HG03469 (cell line): ENCODE data around the gene ATXN3L.

Source experiments
- ATAC-seq: cut with Tn5 transposase; IDR thresholded peaks from one replicate; pipeline ENCODE4 v1.9.1; 2021; ENCODE audit warnings: mild to moderate bottlenecking, moderate library complexity, moderate number of reproducible peaks; ENCODE audit not compliant: unreplicated experiment

The ATXN3L gene

DNA sequence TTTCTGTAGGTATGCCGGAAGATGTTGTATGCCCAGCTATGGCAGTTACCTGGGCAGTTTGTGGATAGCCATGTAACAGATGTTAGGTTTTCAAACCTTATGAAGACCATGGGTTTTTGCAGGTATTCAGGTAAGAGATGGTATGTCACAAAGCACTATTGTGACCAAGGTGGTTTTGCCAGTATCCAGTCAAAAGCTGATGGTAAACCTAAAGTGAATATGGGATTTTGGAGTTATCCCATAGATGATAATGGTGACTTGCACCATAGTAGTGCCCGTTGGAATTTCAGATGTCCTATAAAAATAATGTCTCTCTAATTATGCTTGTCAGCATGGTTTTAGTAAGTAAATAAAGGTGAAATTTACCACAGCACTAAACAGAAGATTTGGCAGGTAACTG lies at the start of gene ATXN3L:
Gene ATXN3L (minus strand): TSS at position 101 of the 400 bp plus-strand sequence. CDS start 119 bp downstream, outside the sequence.
- ATAC-seq: no peak

- no peak for ATAC-seq
These were observed 49.6 kb upstream of the ATXN3L start for GRCh38 chrX:13369256-13370030.

GRCh38 chrX:13367950-13368349 lies 48.1 kb upstream of the ATXN3L start:
- no peak for ATAC-seq

- ATAC-seq: no peak
These were observed 46.8 kb upstream of the ATXN3L start for GRCh38 chrX:13366698-13367097.

DNA sequence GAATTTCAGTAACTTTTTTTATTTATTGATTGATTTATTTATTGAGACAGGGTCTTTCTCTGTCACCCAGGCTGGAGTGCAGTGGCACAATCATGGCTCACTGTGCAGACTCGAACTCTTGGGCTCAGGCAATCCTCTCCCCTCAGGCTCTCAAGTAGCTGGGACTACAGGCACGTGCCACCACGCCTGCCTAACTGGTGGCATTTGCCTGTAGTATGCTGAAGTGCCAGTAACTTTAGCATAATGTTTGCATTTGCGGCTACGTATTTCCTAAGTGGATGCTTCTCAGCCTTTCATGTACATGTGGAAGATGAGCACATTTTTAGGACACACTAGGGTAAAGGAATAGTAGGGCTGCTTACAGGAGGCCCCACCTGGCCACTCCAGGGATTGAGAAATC lies 45.3 kb upstream of the ATXN3L start:
- no peak for ATAC-seq

GRCh38 chrX:13364230-13364857 lies 44.5 kb upstream of the ATXN3L start:
- no peak for ATAC-seq

- no peak for ATAC-seq
These were observed 40.3 kb upstream of the ATXN3L start for GRCh38 chrX:13360146-13360545.

- ATAC-seq: no peak
These were observed 38.1 kb upstream of the ATXN3L start for GRCh38 chrX:13357925-13358324.

DNA sequence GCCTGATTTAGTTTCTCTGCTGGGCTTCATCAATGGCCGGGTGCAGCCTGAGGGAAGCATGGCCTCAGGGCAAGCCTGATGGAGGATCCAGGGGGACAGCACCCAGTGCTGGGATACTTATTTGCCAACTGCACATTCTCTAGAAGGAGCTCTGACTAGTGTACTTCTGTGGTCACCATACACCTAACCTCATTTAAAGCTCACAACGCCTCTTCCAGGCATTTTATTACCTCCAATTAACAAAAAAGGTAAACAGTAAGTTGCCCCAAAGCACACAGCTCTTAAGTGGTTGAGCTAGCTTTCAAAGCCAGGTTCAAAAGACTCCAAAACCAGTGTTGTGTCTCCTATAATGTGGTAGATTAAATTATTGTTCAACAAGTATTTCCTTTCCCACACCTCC lies 26.8 kb upstream of the ATXN3L start:
- ATAC-seq: no peak

- ATAC-seq: no peak
These were observed 25.6 kb upstream of the ATXN3L start for GRCh38 chrX:13345438-13345837.

- ATAC-seq: no peak
These were observed 25.2 kb upstream of the ATXN3L start for GRCh38 chrX:13345037-13345436.

DNA sequence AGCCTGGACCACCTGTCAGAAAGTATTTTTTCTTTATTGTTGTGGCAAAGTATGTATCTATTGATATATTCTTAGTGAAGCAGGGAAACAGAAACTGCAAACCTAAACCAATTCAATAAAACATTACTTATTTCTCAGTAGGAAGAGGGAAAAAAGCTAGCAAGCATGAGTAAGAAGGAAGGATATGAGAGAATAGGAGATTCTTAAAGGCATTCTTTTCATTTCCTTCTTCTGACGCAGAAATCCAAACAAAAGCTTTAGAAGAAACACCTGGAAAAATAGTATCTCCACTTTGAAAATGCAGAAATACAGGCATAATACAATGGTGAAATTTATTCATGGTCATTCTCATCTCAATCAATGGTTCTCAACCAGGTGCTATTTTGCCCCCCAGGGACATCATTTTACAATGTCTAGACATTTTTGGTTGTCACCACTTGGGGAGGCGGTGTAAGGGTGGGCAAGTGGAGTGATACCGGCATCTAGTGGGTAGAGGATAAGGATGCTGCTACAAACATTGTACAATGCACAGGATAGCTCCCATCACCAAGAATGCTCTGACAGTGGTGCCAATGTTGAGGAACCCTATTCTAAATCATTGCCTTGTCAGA lies 21.7 kb upstream of the ATXN3L start:
- no peak for ATAC-seq

DNA sequence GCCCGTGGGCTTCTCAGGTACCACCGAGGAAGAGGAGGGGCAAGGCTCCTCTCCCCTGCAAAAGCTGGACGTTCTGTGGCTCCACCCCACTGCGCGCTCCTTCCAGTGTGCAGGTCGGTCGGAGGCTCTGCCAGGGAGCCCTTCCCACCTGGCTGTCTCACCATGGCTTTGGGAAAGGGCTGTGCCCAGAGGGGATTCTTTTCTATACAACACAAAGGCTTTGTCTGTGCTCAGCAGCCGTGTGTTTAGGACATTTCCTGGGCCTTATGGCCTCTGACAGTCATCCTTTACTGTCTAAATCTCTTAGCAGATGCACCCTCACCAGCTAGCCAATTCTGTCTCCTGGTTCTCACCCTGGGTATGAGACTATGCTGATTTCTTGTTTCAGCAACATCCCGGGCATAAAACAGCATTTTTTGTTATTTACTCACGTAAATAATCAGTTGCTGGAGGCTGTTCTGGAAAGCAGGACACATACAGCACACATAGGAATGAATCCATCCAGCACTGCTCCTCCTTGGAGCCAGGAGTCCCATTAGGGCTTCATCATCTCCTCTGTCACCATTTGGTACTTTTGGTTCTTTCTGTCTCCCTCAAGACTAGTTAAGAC lies 20.4 kb upstream of the ATXN3L start:
- ATAC-seq: no peak

GRCh38 chrX:13339607-13340006 lies 19.8 kb upstream of the ATXN3L start:
- no peak for ATAC-seq

DNA sequence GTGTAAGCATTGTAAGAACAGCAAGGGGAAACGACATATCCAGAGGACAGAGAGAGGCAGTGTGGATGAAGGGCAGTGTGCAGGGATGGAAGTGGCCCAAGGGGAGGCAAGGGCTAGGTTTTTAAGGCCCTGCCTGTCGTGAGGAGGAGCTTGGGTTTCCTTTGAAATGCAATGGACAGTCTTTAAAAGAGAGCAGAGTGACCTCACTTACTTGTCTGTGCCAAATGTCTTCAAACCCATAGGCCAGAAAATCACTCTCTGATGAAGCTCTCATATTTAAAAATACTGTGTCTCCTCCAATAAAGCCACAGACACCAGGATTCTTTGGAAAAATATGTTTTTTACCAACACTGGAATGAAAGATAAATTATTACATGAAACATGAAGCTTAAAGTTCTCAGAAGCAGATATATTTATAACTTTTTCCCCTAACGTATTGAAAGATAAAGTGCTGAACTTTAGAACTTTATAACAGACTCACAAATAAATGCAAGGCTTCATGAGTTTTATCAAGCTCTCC lies 19.2 kb upstream of the ATXN3L start:
- no peak for ATAC-seq

DNA sequence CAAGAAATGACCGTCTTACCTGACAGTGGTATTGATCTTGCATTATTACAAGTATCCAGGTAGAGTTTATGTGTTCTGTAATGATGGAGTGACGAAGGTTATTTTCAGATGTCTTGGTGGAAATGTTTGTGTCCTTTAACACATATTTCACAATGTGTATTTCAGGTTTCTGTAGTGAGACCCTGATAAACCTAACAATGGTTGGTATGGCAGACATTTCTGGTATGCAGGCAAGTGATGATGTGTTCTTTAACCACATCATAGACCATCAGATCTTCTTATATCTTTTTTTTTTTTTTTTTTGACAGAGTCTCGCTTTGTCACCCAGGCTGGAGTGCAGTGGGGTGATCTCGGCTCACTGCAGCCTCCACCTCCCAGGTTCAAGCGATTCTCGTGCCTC lies 14.6 kb upstream of the ATXN3L start:
- ATAC-seq: no peak

- ATAC-seq: no peak
These were observed 10.6 kb upstream of the ATXN3L start for GRCh38 chrX:13330446-13330845.

DNA sequence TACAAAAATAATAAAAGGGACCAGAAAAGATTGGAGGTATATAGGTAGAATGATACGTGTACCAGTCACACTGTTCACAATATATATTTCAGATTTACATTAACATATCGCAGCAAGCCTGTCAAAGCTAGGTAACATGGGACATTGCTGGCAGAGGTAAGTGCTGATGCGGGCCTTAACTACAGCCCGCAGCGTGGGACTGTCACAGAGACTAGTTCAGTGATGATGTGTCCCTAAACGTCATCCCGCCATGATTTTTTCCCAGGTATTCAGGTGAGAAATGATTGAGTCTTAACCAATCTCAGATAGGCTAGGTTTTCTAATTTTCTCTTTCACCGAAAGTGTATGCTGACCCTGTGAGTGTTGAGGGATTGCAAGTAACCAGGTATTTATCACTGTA lies 7.8 kb upstream of the ATXN3L start:
- ATAC-seq: no peak

- ATAC-seq: no peak
These were observed 3.4 kb upstream of the ATXN3L start for GRCh38 chrX:13323241-13323640.

DNA sequence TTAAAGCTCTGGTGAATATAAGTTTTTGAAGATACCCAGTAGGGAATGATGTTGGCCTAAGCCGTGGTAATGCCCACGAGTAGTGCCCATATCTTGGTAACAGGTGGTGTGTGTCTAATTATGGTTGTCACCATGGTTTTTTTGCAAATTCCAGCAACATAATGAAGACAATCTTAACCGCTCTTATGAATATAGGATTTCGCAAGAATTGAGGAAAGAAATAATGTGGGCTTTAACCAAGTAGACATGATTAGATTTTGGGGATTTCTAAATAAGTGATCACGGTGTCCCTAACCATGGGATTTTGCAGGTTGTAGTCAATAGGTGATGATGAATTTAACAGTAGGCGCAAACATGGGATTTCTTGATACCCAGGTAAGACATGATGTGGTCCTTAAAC lies 2.5 kb downstream of the ATXN3L start:
- no peak for ATAC-seq

DNA sequence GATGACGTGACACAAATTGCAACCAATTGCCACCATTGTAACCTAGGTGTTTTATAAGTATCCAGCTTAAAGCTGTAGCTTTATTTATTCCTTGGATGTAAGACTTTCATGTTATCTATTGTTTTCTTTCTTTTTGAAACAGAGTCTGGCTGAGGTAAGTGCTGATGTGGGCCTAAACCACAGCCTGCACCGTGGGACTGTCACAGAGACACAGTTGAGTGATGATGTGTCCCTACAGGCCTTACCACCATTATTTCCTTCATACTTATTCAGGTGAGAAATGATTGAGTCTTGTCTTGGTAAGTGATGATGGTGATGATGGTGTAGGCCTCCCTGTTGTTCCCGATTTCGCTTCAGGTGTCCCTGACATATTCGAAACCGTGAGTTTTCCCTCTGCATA lies 8.3 kb downstream of the ATXN3L start:
- no peak for ATAC-seq
